Lower leg skin (tissue), 3 donors: ENCODE data around the gene ZBTB7C.

Source experiments
- POLR2A ChIP-seq, 2 donors: fragments of 450-650 bp; IDR thresholded peaks; one replicate each; pipeline ENCODE4 v1.6.1; 2016 to 2017; ENCODE audit warnings: antibody characterized with exemption in 2 of 2, mild to moderate bottlenecking in 1 of 2, moderate library complexity in 1 of 2
- TF ChIP-seq, protein P1 (sequence below), 3 donors: fragments of 450-650 bp; IDR thresholded peaks; one replicate each; pipeline ENCODE4 v1.5.1; 2016; ENCODE audit warnings: antibody characterized with exemption in 3 of 3, mild to moderate bottlenecking in 3 of 3, moderate library complexity in 2 of 3

GRCh38 chr18:48167897-48168253 lies 241.3 kb downstream of the ZBTB7C start:
- TF ChIP-seq POLR2A (IDR thresholded peaks at IDR 0.05) = no peak
- TF ChIP-seq, protein P1, sequence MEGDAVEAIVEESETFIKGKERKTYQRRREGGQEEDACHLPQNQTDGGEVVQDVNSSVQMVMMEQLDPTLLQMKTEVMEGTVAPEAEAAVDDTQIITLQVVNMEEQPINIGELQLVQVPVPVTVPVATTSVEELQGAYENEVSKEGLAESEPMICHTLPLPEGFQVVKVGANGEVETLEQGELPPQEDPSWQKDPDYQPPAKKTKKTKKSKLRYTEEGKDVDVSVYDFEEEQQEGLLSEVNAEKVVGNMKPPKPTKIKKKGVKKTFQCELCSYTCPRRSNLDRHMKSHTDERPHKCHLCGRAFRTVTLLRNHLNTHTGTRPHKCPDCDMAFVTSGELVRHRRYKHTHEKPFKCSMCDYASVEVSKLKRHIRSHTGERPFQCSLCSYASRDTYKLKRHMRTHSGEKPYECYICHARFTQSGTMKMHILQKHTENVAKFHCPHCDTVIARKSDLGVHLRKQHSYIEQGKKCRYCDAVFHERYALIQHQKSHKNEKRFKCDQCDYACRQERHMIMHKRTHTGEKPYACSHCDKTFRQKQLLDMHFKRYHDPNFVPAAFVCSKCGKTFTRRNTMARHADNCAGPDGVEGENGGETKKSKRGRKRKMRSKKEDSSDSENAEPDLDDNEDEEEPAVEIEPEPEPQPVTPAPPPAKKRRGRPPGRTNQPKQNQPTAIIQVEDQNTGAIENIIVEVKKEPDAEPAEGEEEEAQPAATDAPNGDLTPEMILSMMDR (IDR thresholded peaks at IDR 0.05) = no peak
